WTC11 (cell line): ENCODE results near the gene CTNND2.

Source experiments
- AFF4 ChIP-seq: sonication (generic); formaldehyde crosslinking; IDR thresholded peaks from 2 replicates; pipeline ENCODE4 v1.8.1; 2023; ENCODE audit warnings: mild to moderate bottlenecking, missing genetic modification reagents, borderline replicate concordance
- CREM ChIP-seq: sonication (generic); formaldehyde crosslinking; IDR thresholded peaks from 2 replicates; pipeline ENCODE4 v1.8.1; 2022; ENCODE audit warnings: mild to moderate bottlenecking, missing genetic modification reagents, moderate library complexity
- FOXJ3 ChIP-seq: sonication (generic); formaldehyde crosslinking; IDR thresholded peaks from 2 replicates; pipeline ENCODE4 v1.9.0; 2021; ENCODE audit warnings: missing genetic modification reagents, mild to moderate bottlenecking, borderline replicate concordance
- GABPB1 ChIP-seq: sonication (generic); formaldehyde crosslinking; IDR thresholded peaks from 2 replicates; pipeline ENCODE4 v1.8.1; 2023; ENCODE audit warnings: mild to moderate bottlenecking, missing genetic modification reagents
- MLX ChIP-seq: sonication (generic); formaldehyde crosslinking; IDR thresholded peaks from 2 replicates; pipeline ENCODE4 v1.8.1; 2023; ENCODE audit warnings: mild to moderate bottlenecking, missing genetic modification reagents, moderate library complexity
- NFYB ChIP-seq: sonication (generic); formaldehyde crosslinking; conservative IDR thresholded peaks from 2 replicates; pipeline ENCODE4 v1.8.0; 2022; ENCODE audit warnings: low read depth, missing genetic modification reagents
- SP1 ChIP-seq: sonication (generic); formaldehyde crosslinking; conservative IDR thresholded peaks from 2 replicates; pipeline ENCODE4 v1.8.1; 2022; ENCODE audit warnings: missing genetic modification reagents
- TEAD4 ChIP-seq: sonication (generic); formaldehyde crosslinking; IDR thresholded peaks from 2 replicates; pipeline ENCODE4 v1.8.0; 2022; ENCODE audit warnings: mild to moderate bottlenecking, missing genetic modification reagents
- ZNF425 ChIP-seq: fragments of 250-450 bp; sonication (Bioruptor Pico); conservative IDR thresholded peaks from 2 replicates; pipeline ENCODE4 v1.9.0; 2021; ENCODE audit warnings: mild to moderate bottlenecking
- TF ChIP-seq, protein P1 (sequence below): fragments of 200-600 bp; IDR thresholded peaks from 2 replicates; pipeline ENCODE4 v1.8.0; 2022; ENCODE audit warnings: antibody characterized with exemption
- TF ChIP-seq, protein P2 (sequence below): sonication (generic); formaldehyde crosslinking; IDR thresholded peaks from 2 replicates; pipeline ENCODE4 v1.8.1; 2022; ENCODE audit warnings: mild to moderate bottlenecking, missing genetic modification reagents, moderate library complexity, borderline replicate concordance
- TF ChIP-seq, protein P3 (sequence below): sonication (generic); formaldehyde crosslinking; IDR thresholded peaks from 2 replicates; pipeline ENCODE4 v1.8.1; 2023; ENCODE audit warnings: mild to moderate bottlenecking, moderate library complexity, missing genetic modification reagents
- TF ChIP-seq, protein P4 (sequence below): sonication (generic); formaldehyde crosslinking; IDR thresholded peaks from 2 replicates; pipeline ENCODE4 v1.8.0; 2022; ENCODE audit warnings: mild to moderate bottlenecking, missing genetic modification reagents

DNA sequence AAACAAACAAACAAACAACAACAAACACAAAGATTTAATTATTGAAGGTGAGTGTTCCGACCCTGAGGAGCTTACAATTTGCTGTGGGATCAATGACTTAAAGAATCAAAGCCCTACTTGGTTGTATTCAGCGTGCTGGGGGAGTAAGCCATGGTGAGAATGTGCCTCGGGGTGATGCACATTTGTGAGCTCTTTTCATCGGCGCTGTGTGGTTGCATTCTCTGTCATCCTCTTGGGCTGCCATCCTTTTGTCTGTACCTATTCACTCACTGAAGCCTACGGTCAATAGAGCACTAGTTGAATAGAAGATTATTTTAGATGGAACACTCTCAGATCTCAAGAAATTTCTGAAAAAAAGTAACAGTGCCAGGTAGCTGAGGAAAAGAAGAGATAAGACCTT is 203.9 kb downstream of the CTNND2 start:
- TF ChIP-seq, protein P1, sequence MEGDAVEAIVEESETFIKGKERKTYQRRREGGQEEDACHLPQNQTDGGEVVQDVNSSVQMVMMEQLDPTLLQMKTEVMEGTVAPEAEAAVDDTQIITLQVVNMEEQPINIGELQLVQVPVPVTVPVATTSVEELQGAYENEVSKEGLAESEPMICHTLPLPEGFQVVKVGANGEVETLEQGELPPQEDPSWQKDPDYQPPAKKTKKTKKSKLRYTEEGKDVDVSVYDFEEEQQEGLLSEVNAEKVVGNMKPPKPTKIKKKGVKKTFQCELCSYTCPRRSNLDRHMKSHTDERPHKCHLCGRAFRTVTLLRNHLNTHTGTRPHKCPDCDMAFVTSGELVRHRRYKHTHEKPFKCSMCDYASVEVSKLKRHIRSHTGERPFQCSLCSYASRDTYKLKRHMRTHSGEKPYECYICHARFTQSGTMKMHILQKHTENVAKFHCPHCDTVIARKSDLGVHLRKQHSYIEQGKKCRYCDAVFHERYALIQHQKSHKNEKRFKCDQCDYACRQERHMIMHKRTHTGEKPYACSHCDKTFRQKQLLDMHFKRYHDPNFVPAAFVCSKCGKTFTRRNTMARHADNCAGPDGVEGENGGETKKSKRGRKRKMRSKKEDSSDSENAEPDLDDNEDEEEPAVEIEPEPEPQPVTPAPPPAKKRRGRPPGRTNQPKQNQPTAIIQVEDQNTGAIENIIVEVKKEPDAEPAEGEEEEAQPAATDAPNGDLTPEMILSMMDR = no peak
- no peak for TF ChIP-seq TEAD4 (CRISPR knock-in tag)
- no peak for TF ChIP-seq FOXJ3
- TF ChIP-seq, protein P2, sequence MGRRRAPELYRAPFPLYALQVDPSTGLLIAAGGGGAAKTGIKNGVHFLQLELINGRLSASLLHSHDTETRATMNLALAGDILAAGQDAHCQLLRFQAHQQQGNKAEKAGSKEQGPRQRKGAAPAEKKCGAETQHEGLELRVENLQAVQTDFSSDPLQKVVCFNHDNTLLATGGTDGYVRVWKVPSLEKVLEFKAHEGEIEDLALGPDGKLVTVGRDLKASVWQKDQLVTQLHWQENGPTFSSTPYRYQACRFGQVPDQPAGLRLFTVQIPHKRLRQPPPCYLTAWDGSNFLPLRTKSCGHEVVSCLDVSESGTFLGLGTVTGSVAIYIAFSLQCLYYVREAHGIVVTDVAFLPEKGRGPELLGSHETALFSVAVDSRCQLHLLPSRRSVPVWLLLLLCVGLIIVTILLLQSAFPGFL = no peak
- TF ChIP-seq NFYB (CRISPR knock-in tag) = no peak
- no peak for TF ChIP-seq GABPB1 (CRISPR knock-in tag)
- TF ChIP-seq, protein P3, sequence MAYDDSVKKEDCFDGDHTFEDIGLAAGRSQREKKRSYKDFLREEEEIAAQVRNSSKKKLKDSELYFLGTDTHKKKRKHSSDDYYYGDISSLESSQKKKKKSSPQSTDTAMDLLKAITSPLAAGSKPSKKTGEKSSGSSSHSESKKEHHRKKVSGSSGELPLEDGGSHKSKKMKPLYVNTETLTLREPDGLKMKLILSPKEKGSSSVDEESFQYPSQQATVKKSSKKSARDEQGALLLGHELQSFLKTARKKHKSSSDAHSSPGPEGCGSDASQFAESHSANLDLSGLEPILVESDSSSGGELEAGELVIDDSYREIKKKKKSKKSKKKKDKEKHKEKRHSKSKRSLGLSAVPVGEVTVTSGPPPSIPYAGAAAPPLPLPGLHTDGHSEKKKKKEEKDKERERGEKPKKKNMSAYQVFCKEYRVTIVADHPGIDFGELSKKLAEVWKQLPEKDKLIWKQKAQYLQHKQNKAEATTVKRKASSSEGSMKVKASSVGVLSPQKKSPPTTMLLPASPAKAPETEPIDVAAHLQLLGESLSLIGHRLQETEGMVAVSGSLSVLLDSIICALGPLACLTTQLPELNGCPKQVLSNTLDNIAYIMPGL (CRISPR knock-in tag) = no peak
- TF ChIP-seq, protein P4, sequence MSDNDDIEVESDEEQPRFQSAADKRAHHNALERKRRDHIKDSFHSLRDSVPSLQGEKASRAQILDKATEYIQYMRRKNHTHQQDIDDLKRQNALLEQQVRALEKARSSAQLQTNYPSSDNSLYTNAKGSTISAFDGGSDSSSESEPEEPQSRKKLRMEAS (CRISPR knock-in tag) = no peak
- TF ChIP-seq MLX (CRISPR knock-in tag) = no peak
- no peak for TF ChIP-seq ZNF425 (CRISPR knock-in tag)
- TF ChIP-seq SP1 = no peak
- no peak for TF ChIP-seq CREM
- TF ChIP-seq AFF4 (CRISPR knock-in tag) = no peak
